ENCODE data around the gene RPRD1B. TPM values are rescaled to one million over a fixed set of nuclear protein-coding genes. Genes with fewer than 3 reads are reported as not detected.
A peak's percentile ranks its signal among the peaks of the same experiment; 100 is the strongest.

The RPRD1B gene
- total RNA-seq, 1 experiment from 2014 or later = 112 TPM

DNA sequence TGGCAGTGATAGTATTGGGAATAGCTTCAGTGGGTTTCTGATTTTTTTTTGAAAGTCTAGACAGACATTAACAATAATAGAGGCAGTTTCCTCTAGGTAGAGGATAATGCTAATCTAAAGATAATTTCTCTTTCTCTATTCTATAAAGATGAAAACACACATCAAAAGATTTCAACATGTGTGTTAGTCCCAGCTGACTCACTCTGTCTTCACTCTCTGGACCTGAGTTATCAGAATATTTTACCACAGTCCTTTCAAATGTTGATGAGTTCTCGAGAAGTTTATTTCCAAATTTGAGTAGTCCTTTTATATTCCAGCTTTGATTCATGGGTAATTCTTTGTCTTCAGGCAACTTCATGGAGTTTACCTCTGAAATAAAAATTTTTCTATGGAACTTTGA, 17.1 kb downstream of the RPRD1B start:
- TF ChIP-seq CTCF (IDR thresholded peaks at IDR 0.05; ENCODE audit: insufficient read depth in 1 of 2, low read depth in 1 of 2, low read length in 1 of 2, severe bottlenecking in 1 of 2, unreplicated experiment in 1 of 2) = no peak
- H3K36me3 Mint-ChIP-seq (ENCODE audit: insufficient read depth, unreplicated experiment) = peaks cover 45% of the 10 kb centered on the region
- H3K27me3 Mint-ChIP-seq (ENCODE audit: insufficient read depth, unreplicated experiment) = no peaks in the 10 kb centered on the region
- intact Hi-C loops (cut with micrococcal nuclease; ENCODE audit: unreplicated experiment) = loop anchor here (10.0 kb wide), 1 partner anchor 244 kb away; no protein-coding TSS in a partner anchor
- DNase-seq = no peak
- H3K4me1 Mint-ChIP-seq (ENCODE audit: low read depth, unreplicated experiment) = peaks cover 40% of the 10 kb centered on the region
- H3K27me3 ChIP-seq (replicated peaks; ENCODE audit: control insufficient read depth, insufficient read depth, low read length) = no peaks in the 10 kb centered on the region
- ChIA-PET CTCF (interaction anchor here (0.6 to 1.2 kb wide), 2 partner anchors 137 to 167 kb away, joined by 3 to 5 read pairs; no protein-coding TSS in a partner anchor), POLR2A (interaction anchor here (1.3 kb wide), 1 partner anchor 18 kb away, joined by 5 read pairs; the partner anchor contains the start of gene TTI1)
- H3K36me3 ChIP-seq (ENCODE audit: control insufficient read depth, insufficient read depth, low read length) = peaks cover 9% of the 10 kb centered on the region
- H3K4me3 Mint-ChIP-seq (ENCODE audit: unreplicated experiment) = no peak overlapping the region
- BruUV-seq (replicated peaks) = no TSS peak
- peaks cover 28% of the 10 kb centered on the region for H3K4me1 ChIP-seq
- peak overlapping the region; percentile 15 for H3K27ac Mint-ChIP-seq (ENCODE audit: unreplicated experiment)
- no peak overlapping the region for H3K4me3 ChIP-seq (ENCODE audit: low read depth, low read length)
- H3K9me3 ChIP-seq = no peaks in the 10 kb centered on the region
- no peaks in the 10 kb centered on the region for H3K9me3 Mint-ChIP-seq (ENCODE audit: unreplicated experiment)

- H3K4me3 ChIP-seq (ENCODE audit: low read depth, low read length) = no peak overlapping the region
- H3K27me3 Mint-ChIP-seq (ENCODE audit: insufficient read depth, unreplicated experiment) = no peaks in the 10 kb centered on the region
- H3K36me3 ChIP-seq (ENCODE audit: control insufficient read depth, insufficient read depth, low read length) = peaks cover 8% of the 10 kb centered on the region
- peaks cover 26% of the 10 kb centered on the region for H3K4me1 Mint-ChIP-seq (ENCODE audit: low read depth, unreplicated experiment)
- H3K4me3 Mint-ChIP-seq (ENCODE audit: unreplicated experiment) = no peak overlapping the region
- H3K36me3 Mint-ChIP-seq (ENCODE audit: insufficient read depth, unreplicated experiment) = peaks cover 45% of the 10 kb centered on the region
- H3K27ac Mint-ChIP-seq (ENCODE audit: unreplicated experiment) = no peak overlapping the region
- H3K27me3 ChIP-seq (replicated peaks; ENCODE audit: control insufficient read depth, insufficient read depth, low read length) = no peaks in the 10 kb centered on the region
- DNase-seq = no peak
- intact Hi-C loops (cut with micrococcal nuclease; ENCODE audit: unreplicated experiment) = loop anchor here (10.0 kb wide), 1 partner anchor 242 kb away; no protein-coding TSS in a partner anchor
- no peak for TF ChIP-seq CTCF (IDR thresholded peaks at IDR 0.05; ENCODE audit: insufficient read depth in 1 of 2, low read depth in 1 of 2, low read length in 1 of 2, severe bottlenecking in 1 of 2, unreplicated experiment in 1 of 2)
- peaks cover 25% of the 10 kb centered on the region for H3K4me1 ChIP-seq
- POLR2A ChIA-PET = interaction anchor here (0.7 kb wide), 1 partner anchor 1170 kb away, joined by 13 read pairs; no protein-coding TSS in a partner anchor
- no peaks in the 10 kb centered on the region for H3K9me3 ChIP-seq
- H3K9me3 Mint-ChIP-seq (ENCODE audit: unreplicated experiment) = no peaks in the 10 kb centered on the region
- CTCF ChIA-PET = interaction anchor here (0.6 to 2.0 kb wide), 6 partner anchors 19 to 168 kb away, joined by 3 to 9 read pairs (median 4); partner anchors contain the start of gene RPRD1B
- BruUV-seq (replicated peaks) = no TSS peak
These were observed 19.3 kb downstream of the RPRD1B start for GRCh38 chr20:38052870-38053269.

- peaks cover 13% of the 10 kb centered on the region for H3K36me3 ChIP-seq (ENCODE audit: control insufficient read depth, insufficient read depth, low read length)
- BruUV-seq (replicated peaks) = no TSS peak
These were observed 21.1 kb downstream of the RPRD1B start for GRCh38 chr20:38054647-38055046.

More at GRCh38 chr20:38054647-38055046, 21.1 kb downstream of the RPRD1B start:
- TF ChIP-seq CTCF (IDR thresholded peaks at IDR 0.05; ENCODE audit: insufficient read depth in 1 of 2, low read depth in 1 of 2, low read length in 1 of 2, severe bottlenecking in 1 of 2, unreplicated experiment in 1 of 2) = no peak
- no peaks in the 10 kb centered on the region for H3K9me3 ChIP-seq
- H3K4me1 ChIP-seq = peaks cover 27% of the 10 kb centered on the region
- no peaks in the 10 kb centered on the region for H3K27me3 Mint-ChIP-seq (ENCODE audit: insufficient read depth, unreplicated experiment)
- POLR2A ChIA-PET = no interaction called here
- peaks cover 34% of the 10 kb centered on the region for H3K36me3 Mint-ChIP-seq (ENCODE audit: insufficient read depth, unreplicated experiment)
- H3K4me3 Mint-ChIP-seq (ENCODE audit: unreplicated experiment) = no peak overlapping the region
- H3K4me1 Mint-ChIP-seq (ENCODE audit: low read depth, unreplicated experiment) = peaks cover 24% of the 10 kb centered on the region
- no peaks in the 10 kb centered on the region for H3K27me3 ChIP-seq (replicated peaks; ENCODE audit: control insufficient read depth, insufficient read depth, low read length)
- CTCF ChIA-PET = no interaction called here
- H3K4me3 ChIP-seq (ENCODE audit: low read depth, low read length) = no peak overlapping the region
- H3K9me3 Mint-ChIP-seq (ENCODE audit: unreplicated experiment) = no peaks in the 10 kb centered on the region
- no peak for DNase-seq
- no peak overlapping the region for H3K27ac Mint-ChIP-seq (ENCODE audit: unreplicated experiment)
- intact Hi-C loops (cut with micrococcal nuclease; ENCODE audit: unreplicated experiment) = loop anchor here (10.0 kb wide), 1 partner anchor 240 kb away; no protein-coding TSS in a partner anchor
